Umbilical cord (tissue), 2 donors: ENCODE results near the gene MTG2. TPM values are rescaled to one million over a fixed set of nuclear protein-coding genes. Genes with fewer than 3 reads are reported as not detected.
A peak's percentile ranks its signal among the peaks of the same experiment; 100 is the strongest.

ENCODE experiments used
- DNase-seq: peaks from one replicate; pipeline ENCODE4 v3.0.0-alpha.2; 2015; ENCODE audit warnings: low spot score
- total RNA-seq: library from RNA; depleted of rRNA; stranded (reverse); fragments of >200 nt; gene quantifications from one replicate; pipeline ENCODE4 v1.2.3, GENCODE V29; 2014; ENCODE audit warnings: low replicate concordance; ENCODE audit not compliant: insufficient read depth

Gene MTG2
- total RNA-seq, 1 donor from 2014 or later = 14.4 TPM

GRCh38 chr20:62234339-62234738 is 51.5 kb downstream of the MTG2 start:
- DNase-seq = no peak

GRCh38 chr20:62235001-62235776 is 52.4 kb downstream of the MTG2 start:
- DNase-seq = no peak

GRCh38 chr20:62235777-62236157 is 52.9 kb downstream of the MTG2 start:
- DNase-seq = no peak

GRCh38 chr20:62236200-62236599 is 53.4 kb downstream of the MTG2 start:
- DNase-seq = no peak

GRCh38 chr20:62236766-62237513 is 54.1 kb downstream of the MTG2 start:
- peak; percentile 33 for DNase-seq

- no peak for DNase-seq
Observed at GRCh38 chr20:62237514-62237800, 54.6 kb downstream of the MTG2 start.

GRCh38 chr20:62237801-62238568 is 55.2 kb downstream of the MTG2 start, which contains the start of gene OSBPL2:
Gene OSBPL2, plus strand, starts transcription at chr20:62238521. Its CDS starts 17,664 bp downstream, at chr20:62256185.
- peak; percentile 99 for DNase-seq

GRCh38 chr20:62238569-62239277 is 55.9 kb downstream of the MTG2 start:
- DNase-seq = no peak

- no peak for DNase-seq
Observed at GRCh38 chr20:62239278-62239879, 56.6 kb downstream of the MTG2 start.

GRCh38 chr20:62240020-62240685 is 57.3 kb downstream of the MTG2 start:
- no peak for DNase-seq

- no peak for DNase-seq
Observed at GRCh38 chr20:62241506-62241905, 58.7 kb downstream of the MTG2 start.

GRCh38 chr20:62242176-62242575 is 59.3 kb downstream of the MTG2 start:
- no peak for DNase-seq

- no peak for DNase-seq
Observed at GRCh38 chr20:62243106-62243505, 60.3 kb downstream of the MTG2 start.

GRCh38 chr20:62243906-62244515 is 61.2 kb downstream of the MTG2 start:
- no peak for DNase-seq

- no peak for DNase-seq
Observed at GRCh38 chr20:62244644-62245108, 61.8 kb downstream of the MTG2 start.

- no peak for DNase-seq
Observed at GRCh38 chr20:62245911-62246280, 63.1 kb downstream of the MTG2 start.

GRCh38 chr20:62246431-62246830 is 63.6 kb downstream of the MTG2 start:
- DNase-seq = no peak

GRCh38 chr20:62246872-62247652 is 64.2 kb downstream of the MTG2 start:
- DNase-seq = no peak

GRCh38 chr20:62248890-62249560 is 66.2 kb downstream of the MTG2 start:
- DNase-seq = no peak
